Stimulated activated naive CD4-positive, alpha-beta T cell (primary cell): Measurements from ENCODE around the gene FGR.
A peak's percentile ranks its signal among the peaks of the same experiment; 100 is the strongest.
"Not testable (repeated sequence)": the region's sequence is repeated elsewhere in the genome, so short reads cannot be mapped to it uniquely, and the experiment has no call there.

Experiments
- DNase-seq, 6 experiments: peaks; one replicate each; lab custom pipeline; 2025; lab: John Stamatoyannopoulos, UW

Gene FGR

DNA sequence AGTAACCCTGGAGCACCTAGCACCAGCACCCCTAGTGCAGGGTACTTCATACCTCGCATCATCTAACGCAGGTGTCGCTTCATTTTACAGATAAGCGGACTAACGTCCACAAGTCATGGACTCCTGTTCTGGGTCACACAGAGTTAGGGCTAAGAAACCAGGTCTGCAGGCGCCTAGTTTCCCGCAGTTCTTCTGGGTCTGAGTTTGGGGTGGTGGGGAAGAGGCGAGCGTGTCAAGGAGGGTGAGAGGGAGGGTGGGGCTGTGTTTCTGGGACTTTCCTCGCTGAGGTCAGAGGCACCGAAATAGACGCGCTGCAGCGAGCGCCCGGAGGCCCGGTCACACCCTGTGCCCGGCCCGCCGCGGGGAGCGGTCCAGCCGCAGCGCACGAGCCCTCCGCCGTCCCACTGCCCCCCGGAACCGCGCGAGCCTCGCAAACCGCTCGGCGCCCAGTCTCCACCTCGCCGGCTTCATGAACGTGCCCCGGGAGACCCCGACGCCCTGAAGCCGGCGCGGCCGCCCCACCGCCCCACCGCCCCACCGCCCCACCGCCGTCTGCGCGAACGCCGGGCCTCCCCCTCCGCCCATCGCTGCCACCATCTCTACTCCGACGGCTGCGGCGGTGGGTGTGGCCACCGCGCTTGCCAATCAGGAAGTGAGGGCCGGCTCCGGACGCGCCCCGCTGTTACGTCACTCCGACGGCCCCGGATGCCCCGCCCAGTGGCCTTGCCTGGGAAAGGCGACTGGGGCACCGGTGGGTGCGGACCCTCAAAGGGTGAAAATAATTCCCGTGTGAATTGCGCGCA is 24.7 kb upstream of the FGR start:
- peak; percentile 60 to 90 (median 77) for DNase-seq

DNA sequence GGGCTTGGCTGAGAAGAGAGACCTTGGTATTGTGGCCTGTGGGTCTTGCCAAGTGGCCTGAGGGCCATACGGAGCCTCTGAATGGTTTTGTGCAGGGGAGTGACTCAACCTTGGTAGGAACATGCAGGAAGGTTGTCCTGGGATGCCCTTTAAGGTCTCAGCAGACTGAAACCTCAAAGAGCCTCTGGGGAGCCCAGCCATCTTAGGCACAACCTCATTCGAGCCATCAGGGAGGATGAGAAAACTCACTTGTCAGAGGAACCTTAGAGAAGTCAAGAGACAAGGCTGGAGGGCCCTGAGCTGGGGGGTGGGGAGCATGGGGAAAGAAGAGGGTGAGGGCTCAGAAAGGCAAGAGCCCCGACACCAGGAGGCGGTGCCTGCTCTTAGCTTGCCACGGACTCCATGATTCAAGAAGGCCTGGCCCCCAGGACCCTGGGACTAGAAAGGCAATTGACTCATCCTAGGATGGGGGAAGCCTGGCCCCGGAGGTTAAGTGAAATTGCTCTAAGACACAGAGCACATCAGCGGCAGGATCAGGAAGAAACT is 24.0 kb upstream of the FGR start:
- peak in 1 of 6 experiments; percentile 43 for DNase-seq

DNA sequence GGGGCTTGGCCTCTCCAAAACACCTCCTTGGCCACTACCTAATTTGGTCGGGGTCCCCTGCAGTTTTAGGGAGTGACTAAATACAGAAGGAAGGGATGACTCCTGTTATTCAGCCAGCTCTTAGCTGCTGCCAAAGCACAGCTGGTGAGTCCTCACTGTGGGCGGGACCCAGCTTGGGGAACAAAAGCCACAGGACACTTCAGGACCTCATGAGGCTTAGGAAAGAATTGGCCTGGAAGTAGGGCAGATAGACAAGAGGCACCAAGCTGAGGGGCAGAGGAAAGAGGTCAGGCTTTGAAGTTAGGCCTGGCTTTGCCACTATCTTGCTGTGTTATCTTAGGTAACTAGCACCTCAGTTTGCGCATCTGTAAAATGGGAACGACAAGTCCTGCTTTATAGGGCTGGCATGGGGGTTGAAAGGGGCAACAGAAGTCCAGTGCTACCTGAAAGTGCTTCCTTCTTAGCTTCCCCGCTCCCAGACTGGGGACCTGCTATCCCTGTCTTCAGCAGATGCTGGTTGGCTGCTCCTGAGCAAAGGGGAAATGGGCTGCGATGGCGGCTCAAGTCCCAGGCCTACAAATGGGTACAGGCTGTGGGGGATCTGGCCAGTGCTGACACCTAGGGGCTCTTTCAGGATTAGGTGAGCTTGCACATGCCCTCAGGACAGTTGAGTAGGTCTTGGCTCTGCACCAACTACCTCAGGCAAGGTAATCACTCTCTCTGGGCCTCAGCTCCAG is 21.3 kb upstream of the FGR start:
- no peak for DNase-seq

DNA sequence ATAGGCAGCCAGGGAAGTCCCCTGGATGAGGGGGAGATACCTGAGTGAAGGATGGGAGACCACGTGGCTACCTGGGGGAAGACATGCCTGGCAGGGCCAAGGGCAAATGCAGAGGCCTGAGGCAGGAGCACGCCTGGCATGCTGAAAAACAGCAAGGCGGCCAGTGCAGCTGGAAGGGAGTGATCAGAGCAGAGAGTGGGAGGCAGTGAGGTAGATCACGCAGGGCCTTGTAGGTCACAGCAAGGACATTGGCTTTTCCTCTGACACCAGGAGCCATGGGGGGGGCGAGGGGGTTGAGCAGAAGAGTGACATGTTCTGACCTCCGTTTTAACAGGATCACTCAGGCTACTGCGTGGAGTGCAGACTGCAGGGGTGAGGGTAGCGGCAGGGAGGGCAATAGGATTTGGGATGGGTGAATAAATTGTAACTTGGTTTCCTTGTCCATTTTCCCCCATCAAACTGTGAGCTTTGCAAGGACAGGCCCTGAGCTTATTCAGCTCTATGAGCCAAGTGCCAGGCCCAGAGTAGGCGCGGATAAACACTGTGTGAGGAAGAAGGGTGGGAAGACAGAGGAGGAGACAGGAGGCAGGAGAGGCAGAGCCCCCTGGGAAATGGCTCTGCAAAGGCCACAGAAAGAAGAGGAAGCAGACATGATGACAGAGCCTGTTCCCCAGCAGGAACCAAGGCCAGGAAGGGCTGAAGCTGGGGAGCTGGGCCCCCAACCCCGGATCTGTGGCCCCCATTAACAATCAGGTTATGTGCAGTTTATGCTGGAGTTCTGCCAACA is 20.4 kb upstream of the FGR start:
- DNase-seq = no peak

DNA sequence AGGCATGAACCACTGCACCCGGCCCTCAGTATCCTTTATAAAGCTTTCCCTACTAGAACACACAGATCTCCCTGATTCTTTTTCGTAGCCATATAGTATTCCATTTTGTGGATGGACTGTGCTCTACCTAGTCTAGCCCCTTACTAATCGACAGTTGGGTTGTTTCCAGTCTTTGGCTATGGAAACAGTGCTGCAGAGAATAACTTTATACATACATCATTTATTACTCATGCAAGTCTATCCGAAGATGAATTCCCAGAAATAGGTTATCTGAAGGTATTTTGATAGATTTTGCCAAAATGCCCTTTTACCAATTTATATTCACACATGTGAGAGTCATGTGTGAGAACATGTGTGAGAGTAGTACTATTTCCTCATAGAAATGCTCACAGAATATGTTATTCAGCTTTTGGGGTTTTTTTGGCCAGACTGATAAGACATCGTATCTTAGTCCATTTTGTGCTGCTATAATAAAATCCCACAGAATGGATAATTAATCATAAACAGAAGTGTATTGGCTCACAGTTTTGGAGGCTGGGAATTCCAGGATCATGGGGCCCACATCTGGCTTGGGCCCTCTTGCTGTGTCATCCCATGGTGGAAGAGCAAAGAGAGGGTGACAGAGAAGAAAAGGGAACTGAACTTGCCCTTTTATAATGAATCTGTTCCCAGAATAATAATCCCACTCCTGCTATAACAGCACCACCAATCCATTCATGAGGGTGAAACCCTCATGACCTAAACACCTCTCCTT is 17.3 kb upstream of the FGR start:
- no peak for DNase-seq

DNA sequence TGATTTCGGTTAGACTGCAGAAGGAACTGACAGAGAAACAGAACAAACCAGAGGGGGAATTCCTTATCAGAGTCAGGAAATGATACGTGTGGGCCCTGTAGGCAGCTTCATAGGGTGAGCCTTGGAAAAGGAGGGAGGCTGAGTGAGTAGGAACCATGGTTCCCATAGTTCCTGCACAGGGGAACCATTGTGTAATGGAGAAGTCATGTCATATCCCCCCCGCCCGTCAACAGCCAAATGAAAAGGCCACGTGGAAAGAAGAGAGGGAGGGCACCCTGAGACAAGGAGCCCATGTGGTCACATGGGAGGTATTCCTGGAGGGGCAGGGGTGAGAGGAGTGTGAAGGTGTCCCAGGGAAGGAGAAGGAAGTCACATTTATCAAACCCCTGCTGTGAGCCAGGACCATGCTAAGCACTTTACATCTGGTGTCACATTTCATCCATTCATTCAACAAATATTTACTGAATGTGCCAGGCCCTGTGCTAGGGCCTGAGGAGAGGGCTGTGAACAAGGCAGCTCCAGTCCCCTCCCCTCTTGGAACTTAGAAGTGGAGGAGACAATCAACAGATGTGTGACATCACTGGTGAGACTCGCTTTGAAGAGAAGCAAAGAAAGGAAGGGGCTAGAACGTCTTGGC is 15.7 kb upstream of the FGR start:
- DNase-seq = no peak

DNA sequence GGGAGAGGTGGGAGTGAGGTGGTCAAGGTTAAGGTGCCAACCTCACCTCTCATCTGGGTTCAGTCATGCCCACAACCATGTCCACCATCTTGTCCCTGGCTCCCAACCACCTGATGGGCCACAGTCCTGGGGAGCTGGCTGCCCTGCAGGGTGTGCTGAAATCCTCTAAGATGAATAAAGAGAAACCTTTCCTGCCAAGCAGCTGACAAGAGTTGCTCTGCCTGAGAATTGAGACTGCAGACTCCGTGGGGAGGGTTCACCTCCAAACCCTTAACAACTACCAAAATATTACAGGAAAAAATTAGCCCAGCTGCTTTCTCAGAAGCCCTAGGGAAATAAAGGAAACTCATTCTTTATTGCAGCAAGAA is 15.2 kb upstream of the FGR start:
- no peak for DNase-seq

DNA sequence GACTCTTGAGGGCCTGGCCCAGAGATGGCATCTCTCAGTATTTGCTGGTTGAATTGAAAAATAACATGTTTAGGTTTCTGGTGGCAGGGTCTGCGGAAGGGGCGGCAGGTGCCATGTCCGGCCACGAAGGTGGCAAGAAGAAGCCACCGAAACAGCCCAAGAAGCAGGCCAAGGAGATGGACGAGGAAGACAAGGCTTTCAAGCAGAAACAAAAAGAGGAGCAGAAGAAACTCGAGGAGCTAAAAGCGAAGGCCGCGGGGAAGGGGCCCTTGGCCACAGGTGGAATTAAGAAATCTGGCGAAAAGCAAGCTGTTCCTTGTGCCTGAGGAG is 14.3 kb upstream of the FGR start:
- DNase-seq = no peak

DNA sequence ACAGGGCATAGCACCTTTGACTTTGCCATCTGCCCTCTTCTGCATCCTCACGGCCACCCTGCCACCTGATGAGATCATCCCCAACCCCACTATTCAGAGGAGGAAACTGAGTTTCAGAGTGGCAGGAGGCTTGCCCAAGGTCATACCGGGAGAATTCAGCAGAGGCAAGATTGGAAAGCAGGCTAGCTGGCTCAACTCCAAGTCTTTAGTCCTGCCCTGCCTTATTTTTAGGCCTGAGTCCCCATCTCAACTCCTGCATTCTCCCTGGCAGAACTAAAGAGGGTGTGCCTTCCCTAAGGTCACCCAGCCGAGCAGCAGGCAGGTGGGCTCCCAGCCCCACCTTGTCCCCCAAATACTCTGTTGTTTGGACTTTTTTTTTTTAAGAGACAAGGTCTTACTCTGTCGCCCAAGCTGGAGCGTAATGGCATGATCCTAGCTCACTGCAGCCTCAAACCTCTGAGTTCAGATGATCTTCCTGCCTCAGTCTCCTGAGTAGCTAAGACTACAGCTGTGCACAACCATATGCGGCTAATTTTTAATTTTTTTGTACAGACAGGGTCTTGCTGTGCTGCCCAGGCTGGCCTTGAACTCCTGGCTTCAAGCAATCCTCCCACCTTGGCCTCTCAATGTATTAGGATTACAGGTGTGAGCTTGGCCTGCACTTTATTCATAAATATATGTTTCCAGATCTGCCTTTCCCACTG is 13.8 kb upstream of the FGR start:
- DNase-seq = no peak

DNA sequence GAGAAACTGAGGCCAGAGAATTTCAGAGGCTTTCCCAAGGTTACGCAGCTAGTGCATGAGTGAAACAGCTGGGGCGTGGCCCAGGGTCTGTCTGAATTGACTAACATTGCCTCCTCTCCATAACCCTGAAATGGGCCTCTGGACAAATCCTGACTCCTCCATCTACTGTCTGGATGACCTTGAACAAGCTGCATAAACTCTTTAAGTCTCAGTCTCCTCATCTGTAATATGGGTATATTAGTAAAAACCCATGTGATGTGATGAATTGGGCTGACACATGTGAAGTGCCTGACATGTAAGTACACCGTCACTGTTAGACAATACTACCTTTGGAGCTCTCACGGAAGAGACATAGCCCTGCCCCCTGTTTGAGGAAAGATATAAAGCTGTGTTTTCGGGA is 12.3 kb upstream of the FGR start:
- no peak for DNase-seq

DNA sequence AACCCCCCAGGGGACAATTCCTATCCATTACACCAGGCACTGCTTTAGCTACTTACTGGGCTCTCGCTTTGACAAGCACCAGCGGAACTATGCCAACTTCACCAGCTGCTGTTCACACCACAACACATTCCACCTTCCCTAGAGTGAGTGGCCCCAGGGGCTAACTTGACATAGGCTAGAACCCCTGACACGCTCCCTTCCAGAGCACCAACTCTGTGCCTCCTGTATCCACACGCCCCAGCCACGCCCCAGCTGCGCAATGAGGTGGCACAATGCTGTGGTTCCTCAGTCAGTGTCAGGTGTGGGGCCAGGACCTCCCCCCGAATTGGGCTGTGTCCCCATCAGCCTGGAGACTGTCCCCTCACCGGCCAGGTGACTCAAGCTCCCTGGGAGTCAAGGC is 11.7 kb upstream of the FGR start:
- no peak for DNase-seq

DNA sequence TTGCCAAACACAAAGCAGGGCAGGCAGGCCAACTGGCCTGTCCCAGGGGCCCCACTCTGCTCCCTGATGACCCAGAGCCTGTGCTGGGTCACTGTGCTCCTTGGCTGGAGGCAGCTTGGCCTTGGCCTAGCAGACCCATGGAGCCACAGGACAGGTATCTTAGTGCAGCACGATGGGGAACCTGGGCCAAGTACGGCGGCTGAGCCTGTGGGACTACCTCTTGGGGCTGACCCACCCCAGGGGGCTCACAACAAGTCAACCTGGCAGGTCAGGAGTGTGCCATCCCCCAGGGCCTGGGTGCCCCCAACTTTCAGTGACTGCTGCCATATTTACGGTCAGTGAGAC is 10.1 kb upstream of the FGR start:
- no peak for DNase-seq

DNA sequence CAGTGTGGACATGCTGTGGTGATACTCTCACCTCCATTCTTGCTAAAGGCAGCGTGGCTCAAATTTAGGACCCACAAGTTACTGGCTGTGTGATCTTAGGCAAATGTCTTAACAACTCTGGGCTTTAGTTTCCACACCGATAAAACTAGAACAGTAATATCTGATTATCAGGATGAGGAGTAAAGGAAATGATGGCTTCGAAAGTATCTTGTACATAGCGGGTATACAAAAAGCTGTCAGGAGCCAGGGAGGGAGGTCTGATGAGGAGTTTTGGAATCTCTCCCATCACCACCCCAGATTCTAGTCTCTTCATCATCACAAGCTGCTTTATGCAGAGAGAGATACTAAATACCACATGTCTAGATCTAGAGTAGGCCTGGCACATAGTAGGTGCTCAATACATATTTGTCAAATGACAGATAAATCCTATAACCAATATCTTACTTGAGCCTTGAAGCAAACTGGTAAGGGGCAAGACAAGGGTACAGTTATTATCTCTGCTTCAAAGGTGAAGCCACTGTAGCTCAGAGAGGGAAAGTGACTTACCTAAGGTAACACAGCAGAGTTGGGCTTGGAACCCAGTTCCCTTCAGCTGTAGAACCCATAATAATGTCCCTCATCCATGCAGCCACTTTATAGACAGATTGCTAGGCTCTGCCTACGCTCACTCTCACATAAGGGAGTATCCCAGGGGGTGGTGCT is 9.5 kb upstream of the FGR start:
- DNase-seq = no peak

DNA sequence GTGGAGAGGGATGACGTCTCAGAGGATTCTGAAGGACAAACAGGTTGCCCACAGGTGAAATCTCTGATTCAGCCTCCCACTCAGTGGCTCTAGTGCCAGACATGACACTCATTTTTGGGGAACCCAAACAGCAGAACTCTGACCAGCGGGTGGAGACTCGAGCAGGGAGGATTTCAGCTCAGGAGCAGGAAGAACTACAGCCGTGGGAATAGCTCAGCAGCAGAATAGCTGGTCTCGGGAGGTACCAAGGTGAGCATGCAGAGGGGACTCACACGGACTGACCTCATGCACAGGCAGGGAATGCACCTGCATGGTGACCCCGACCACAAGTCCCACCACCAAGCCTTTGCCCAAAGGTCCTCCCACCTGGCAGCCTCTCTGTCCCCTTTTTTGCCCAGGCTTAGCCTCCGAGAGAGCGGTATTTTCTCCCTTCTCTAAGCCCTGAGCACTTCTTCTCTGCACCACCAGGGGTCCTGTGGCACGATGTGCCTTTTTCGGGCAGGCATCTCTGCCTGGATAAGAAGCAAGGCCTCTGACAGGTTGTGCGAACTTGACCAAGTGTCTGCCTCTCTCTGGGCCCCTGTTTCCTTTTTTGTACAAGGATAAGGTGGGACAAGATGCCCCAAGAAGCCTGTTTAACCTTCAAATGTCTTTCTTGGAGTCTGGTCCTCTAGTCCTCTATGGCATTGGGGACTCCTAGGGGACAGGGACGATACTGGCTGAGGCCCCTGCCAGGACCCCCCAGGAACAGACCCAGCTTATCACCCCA is 8.8 kb upstream of the FGR start:
- peak; percentile 47 to 74 (median 56) for DNase-seq

DNA sequence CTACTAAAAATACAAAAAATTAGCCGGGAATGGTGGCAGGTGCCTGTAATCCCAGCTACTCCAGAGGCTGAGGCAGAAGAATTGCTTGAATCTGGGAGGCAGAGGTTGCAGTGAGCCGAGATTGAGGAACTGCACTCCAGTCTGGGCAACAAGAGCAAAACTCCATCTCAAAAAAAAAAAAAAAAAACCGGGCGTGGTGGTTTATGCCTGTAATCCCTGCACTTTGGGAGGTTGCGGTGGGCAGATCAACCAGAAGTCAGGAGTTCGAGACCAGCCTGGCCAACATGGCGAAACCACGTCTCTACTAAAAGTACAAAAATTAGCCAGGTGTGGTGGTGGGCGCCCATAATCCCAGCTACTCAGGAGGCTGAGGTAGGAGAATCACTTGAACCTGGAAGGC is 5.5 kb upstream of the FGR start:
- DNase-seq = not testable (repeated sequence)

DNA sequence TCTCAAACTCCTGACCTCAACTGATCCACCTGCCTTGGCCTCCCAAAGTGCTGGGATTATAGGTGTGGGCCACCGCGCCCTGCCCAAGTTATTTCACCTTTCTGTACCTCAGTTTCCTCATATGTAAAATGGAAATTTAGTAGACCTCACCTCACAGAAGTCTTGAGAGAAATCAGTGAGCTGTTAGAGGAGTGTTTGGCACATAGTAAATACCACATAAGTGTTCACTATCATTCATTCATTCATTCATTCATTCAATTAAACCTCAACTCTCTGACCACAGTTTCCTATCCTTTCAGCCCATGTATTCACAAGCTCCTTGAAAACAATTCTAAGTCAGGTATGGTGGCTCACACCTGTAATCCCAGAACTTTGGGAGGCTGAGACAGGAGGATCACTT is 3.8 kb upstream of the FGR start:
- DNase-seq = no peak

DNA sequence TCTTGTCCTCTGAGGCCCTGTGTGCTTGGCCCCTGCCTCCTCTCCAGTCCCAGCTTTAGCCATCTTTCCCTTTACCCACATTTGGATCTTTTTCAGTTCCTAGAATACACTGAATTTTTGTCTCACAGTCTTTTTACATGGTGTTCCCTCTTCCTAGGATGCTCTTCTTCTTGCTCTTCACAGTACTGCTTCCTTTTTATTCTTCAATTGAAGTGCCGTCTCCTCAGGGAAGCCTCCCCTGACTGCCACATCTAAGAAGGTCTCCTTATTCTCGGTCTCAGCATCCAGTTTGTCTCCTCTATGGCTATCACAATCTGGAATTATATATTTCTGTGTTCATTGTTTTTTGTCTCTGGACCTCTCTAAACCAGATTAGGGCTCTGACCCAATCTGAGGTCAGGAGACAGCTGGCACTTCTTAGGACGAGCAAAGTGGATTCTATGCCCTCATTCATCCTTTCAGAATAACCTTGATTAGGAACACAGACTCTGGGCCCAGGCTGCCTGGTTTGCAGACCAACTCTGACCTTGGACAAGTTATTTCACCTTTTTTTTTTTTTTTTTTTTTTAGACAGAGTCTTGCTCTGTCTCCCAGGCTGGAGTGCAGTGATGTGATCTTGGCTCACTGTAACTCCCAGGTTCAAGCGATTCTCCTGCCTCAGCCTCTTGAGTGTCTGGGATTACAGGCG is 3.2 kb upstream of the FGR start:
- DNase-seq = no peak

DNA sequence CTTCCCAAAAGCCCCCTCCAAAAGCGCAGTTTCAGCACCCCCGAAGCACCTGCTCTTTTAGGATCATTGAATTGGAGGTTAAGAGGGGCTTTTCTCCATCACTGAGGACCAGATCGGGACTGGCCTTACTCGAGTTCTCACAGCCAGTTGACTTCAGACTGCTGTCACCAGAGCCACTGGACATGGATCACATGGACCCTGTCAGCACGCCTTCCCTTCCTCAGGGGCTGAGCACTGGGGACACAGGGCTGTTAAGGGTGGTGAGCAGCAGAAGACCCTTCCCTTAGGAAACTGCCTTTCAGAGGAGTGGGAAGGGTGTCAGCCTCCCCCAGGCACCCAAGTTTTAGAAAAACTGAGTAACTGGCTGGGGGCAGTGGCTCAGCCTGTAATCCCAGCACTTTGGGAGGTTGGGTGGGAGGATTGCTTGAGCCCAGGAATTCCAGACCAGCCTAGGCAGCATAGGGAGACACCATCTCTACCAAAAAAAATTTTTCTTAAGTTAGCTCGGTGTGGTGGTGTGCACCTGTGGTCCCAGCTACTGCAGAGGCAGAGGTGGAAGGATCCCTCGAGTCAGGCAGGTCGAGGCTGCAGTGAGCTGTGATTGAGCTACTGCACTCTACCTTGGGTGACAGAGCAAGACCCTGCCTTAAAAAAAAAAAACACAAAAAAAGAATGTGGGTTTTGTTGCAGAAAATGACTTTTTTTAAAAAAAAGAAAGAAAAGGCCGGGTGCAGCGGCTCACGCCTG is 584 bp upstream of the FGR start:
- DNase-seq = no peak
